ENCODE measurements around the gene PCP2.

The PCP2 gene

DNA sequence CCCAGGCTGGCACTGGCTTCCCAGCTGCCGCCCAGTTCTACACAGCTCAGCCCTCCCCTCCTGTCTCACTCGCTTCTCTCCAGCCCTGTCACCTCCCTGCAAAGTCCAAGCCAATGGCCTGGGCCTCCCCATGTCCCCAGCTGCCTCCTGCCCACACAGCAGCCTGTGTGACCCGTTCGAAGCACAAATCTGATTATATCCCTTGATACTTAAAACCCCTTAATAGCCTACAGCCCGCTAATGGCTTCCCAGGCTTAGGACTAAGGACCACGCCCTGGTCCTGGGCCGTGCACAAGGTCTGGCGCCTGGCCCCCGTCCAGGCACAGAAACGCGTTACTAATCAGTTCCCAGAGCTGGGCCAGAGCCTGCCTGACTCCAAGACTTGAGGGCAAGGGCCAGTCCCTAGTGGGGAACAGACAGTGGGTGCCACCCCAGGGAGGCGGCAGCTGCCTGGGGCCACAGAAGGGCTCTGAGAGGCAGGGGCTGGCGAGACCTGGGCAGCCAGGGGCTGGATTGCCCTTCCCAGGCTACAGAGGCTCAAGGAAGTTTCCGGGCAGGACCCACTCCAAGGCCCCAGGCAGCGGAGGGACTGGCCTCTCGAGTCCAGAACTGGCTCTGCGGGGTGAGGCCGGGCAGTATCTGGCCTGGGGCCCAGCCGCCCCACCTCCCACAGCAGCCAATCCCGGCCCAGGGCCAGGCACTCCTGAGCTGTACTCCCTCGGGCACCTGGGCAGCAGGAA lies 14.6 kb downstream of the PCP2 start:
- no peak for DNase-seq (ENCODE audit: low read depth)

DNA sequence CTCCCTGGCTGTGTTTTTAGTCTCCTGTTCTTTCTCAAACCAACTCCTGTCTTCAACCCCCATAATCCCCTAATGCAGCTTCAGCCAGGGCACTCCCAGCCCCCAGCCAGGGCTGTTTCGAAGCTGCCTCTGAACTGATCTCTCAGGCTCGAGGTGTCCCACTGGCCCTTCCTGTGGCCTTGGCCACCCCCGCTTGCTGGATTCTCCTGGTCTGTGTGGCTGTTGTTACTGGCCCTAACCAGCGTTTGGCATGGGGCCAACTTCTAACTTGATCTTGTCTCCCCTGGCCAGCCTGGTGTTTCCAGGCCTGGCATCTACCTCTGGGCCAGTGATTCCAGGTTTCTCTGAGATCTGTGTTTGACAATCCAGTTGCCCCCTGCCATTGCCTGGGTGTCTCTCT lies 15.2 kb downstream of the PCP2 start:
- DNase-seq (ENCODE audit: low read depth) = no peak

- no peak for DNase-seq (ENCODE audit: low read depth)
Observed at GRCh38 chr19:7617735-7618134, 15.8 kb downstream of the PCP2 start.

GRCh38 chr19:7617172-7617571 lies 16.3 kb downstream of the PCP2 start:
- DNase-seq (ENCODE audit: low read depth) = no peak

- DNase-seq (ENCODE audit: low read depth) = no peak
Observed at GRCh38 chr19:7614859-7615741, 18.4 kb downstream of the PCP2 start.

GRCh38 chr19:7612282-7613274 lies 20.9 kb downstream of the PCP2 start:
- DNase-seq (ENCODE audit: low read depth) = no peak

- no peak for DNase-seq (ENCODE audit: low read depth)
Observed at GRCh38 chr19:7611541-7612279, 21.8 kb downstream of the PCP2 start.

DNA sequence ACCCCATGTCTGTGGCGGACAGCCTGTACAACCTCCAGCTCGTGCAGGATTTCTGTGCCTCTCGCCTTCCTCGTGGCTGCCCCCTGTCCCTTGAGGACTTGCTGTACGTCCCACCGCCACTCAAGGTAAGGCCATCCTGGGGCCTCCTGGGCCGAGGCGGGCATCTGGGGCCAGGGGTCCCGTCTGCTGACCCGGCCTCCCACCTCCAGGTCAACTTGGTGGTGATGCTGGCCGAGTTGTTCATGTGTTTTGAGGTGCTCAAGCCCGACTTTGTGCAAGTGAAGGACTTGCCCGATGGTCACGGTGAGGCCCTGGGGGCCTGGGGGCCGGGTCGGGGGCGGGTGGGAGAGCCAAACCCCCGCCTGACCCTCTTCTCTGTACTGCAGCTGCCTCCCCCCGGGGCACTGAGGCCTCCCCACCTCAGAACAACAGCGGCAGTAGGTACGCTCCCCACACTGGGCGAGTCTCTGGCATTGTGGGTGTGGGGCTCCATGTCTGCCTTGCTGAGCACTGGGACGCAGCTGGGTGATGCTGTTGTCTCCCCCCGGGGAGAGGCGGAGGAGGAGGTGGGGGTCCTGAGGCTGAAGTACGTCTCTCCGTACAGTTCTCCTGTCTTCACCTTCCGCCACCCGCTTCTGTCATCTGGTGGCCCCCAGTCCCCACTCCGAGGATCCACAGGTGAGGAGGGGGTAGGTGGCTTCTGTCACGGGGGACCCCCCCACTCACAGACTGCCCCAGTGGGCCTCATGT lies 22.9 kb downstream of the PCP2 start:
- DNase-seq (ENCODE audit: low read depth) = no peak

DNA sequence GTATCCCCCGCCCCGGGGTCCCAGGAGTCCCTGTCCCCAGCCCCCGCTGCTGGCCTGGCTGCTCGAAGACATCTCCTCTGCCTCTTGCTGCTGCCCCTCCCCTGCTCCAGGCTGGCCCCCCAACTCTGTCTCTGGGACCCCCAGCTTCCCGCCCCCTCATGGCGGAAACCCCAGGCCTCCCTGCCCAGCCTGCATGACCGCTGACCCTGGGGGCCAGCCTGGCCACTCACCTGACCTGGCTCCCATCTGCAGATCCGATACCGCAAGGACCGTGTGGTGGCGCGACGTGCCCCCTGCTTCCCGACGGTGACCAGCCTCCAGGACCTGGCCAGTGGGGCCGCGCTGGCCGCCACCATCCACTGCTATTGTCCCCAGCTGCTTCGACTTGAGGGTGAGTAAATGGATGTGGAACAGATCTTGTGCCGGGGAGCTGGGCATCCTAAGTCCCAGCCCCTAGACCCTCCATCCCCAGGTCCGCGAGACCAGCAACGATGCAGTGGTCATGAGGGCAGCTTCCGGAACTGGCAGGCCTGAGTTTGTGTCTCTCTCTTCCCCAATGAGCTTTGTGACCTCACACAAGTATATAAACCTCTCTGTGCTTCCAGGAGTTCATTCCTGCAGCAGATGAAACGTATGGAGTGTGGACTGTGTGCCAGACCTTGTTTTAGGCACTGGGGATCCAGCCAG lies 25.5 kb downstream of the PCP2 start:
- DNase-seq (ENCODE audit: low read depth) = no peak

DNA sequence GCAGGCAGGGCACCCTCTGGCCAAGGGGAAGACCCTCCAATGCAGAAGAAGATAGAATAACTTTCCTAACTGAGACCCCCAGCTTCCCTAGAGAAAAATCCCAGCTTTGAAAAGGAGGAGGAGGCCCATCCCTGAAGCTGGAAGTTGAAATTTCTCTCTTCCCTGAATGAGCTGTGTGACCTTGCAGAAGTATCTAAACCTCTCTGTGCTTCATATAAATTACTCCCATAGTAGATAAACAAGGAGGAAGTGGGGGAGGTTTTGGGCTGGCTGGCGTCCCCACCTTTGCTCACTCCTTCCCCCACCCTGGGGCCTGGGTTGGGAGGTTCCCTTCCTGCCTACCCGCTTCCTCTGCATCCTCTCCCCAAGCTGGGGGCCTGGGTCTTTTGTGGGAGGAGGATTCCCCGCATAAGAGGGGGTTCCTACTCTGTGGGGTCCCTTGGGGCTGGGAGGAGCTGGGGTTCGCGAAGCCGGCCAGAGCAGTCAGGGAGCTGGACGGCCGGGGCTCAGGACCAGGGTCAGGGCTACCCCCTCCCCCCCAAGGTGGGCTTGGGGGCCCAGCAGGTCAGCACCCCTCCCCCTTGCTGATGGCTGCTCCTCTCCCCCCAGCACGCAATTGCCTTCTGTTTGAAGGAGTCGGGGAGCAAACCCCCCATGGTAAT lies 26.2 kb downstream of the PCP2 start:
- no peak for DNase-seq (ENCODE audit: low read depth)

DNA sequence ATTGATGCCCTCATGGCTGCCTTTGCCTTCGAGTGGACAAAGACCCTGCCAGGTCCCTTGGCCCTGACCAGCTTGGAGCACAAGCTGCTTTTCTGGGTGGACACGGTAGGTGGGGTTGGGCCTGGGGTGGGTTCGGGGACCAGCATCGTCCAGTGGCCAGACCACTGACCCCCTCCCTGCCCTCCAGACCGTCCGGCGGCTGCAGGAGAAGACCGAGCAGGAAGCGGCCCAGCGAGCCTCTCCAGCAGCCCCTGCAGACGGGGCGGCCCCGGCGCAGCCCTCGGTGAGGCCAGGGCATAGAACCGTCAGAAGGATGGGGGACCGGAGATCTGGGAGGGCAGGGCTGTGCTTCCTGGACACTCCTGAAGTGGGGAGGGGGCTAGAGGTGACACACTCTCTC lies 27.2 kb downstream of the PCP2 start:
- DNase-seq (ENCODE audit: low read depth) = no peak

DNA sequence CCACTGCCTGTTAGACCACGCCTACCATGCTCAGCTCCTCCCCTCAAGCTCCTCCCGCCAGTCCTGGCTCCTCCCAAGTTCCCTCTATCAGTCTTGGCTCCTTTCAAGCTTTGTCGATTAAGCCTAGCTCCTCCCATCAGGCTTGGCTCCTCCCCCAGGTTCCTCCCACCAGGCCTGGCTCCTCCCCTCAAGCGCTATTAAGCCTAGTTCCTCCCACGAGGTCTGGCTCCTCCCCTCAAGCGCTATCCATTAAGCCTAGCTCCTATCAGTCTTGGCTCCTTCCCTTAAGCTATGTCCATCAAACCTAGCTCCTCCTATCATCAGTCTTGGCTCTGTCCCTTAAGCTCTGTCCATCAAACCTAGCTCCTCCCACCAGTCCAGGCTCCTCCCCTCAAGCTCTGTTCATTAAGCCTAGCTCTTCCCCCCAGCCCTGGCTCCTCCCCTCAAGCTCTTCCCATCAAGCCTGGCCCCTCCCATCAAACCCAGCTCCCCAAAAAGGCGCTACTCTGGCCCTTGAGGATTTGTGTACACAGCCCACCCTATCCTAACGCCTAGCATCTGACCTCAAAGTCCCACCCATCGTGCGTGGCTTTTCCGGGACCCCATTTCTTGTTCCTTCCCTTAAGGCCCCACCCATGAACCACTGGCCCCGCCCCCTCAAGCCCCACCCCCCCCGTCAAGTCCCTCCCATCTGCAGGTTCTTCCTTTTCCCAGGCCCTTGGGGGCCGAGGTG lies 27.9 kb downstream of the PCP2 start:
- no peak for DNase-seq (ENCODE audit: low read depth)

- no peak for DNase-seq (ENCODE audit: low read depth)
Observed at GRCh38 chr19:7603919-7604318, 29.6 kb downstream of the PCP2 start.

DNA sequence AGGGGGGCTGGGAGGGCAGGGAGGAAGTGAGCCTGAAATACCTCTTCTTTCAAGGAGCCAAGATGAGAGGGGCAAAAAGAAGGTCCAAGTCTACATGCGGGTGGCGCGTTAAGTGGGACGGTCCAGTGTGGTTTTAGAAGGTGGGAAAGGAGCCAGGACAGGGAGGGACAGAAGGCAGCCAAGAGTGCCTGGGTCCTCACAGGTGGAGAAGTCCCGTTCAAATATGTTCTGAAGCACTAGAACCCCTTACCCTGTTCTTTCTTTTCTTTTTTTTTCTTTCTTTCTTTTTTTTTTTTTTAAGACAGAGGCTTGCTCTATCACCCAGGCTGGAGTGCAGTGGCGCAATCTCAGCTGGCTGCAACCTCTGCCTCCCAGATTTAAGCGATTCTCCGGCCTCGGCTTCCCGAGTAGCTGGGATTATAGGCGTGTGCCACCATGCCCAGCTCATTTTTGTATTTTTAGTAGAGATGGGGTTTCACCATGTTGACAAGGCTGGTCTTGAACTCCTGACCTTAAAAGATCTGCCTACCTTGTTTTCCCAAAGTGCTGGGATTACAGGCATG lies 30.5 kb downstream of the PCP2 start:
- no peak for DNase-seq (ENCODE audit: low read depth)

- DNase-seq (ENCODE audit: low read depth) = no peak
Observed at GRCh38 chr19:7602240-7602934, 31.1 kb downstream of the PCP2 start.

- DNase-seq (ENCODE audit: low read depth) = no peak
Observed at GRCh38 chr19:7600721-7601120, 32.8 kb downstream of the PCP2 start.

GRCh38 chr19:7598180-7598579 lies 35.3 kb downstream of the PCP2 start:
- DNase-seq (ENCODE audit: low read depth) = no peak

DNA sequence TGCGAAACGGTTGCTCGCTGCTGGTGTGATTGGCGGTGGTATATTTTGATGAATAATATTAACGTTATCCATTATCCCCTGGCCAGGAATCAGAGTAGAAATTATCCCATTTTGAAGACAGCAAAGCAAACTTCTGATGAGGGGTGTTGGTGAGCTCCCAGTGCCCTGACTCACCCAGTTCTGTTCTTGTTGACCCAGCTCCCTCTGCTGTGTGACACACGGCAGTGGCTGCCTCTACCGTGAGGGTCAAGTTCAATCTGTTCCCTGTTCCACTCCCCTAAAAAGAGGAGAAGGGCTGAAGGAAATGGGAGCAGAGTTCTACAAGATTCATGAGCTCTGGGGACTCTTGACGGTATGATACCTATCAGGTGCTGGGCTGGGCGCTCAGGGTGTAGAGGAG lies 35.8 kb downstream of the PCP2 start:
- no peak for DNase-seq (ENCODE audit: low read depth)
